Jurkat, Clone E6-1 (cell line): ENCODE data around the gene XIAP.
"Not testable (repeated sequence)": the region's sequence is repeated elsewhere in the genome, so short reads cannot be mapped to it uniquely, and the experiment has no call there.

Experiments
- DNase-seq: peaks from one replicate; pipeline ENCODE4 v3.0.0-alpha.2; 2011; ENCODE audit warnings: low read depth, low spot score
- H3K4me3 ChIP-seq: 2 replicates; pipeline ENCODE4 v1.5.1; 2011; ENCODE audit warnings: mild to moderate bottlenecking, low read length, control low read depth, moderate library complexity

The XIAP gene

DNA sequence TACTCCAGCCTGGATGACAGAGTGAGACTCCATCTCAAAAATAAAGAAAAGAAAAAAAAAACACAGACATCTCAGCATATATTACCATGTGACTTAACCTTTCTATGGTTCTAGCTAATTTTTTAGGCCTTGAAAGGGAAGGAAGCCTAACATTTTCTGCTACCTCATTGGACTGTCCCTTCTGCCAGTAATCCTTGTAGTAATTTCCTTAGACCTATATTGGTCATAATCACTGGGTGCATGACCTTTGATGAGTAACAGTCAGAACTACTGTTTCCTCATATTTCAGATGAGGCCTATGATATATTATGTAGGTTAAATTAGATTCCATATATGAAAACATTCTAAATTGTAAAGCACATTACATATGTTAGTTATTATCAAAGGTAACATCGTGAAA lies 9.6 kb downstream of the XIAP start:
- H3K4me3 ChIP-seq = no peak overlapping the region
- no peak for DNase-seq

DNA sequence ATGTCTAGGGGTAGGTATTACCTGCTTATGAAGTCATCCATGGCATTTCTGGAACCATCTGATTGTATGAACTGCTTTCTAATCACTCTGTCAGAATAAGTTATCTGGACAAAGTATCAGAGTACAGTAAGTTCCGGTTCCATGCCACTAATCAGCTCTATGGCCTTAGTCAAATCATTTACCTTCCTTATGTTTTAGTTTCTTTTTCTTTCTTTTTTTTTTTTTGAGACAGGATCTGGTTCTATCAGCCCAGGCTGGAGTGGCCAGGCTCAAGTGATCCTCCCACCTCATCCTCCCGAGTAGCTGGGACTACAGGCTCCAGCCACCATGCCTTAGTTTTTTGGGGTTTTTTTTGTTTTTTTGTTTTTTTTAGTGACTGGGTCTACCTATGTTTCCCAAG lies 11.5 kb downstream of the XIAP start:
- H3K4me3 ChIP-seq = no peak overlapping the region
- DNase-seq = no peak

DNA sequence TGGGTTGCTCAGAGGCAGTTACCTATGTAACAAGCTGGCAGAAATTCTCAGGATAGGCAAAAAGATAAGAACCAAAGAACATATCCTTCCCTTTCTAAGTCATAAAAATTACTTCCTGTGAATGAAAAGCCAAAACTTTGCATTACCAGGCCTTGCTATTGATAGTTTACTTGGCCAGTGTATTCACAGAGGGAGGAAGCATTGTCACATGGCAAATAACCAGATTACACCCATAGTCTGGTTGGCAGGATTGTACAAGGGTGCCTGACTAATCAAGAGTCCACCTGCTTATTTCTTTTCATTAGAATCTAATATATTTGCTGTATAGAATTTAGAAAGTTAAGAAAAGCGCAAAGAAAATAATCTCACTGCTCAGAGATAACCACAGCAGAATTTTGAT lies 14.1 kb downstream of the XIAP start:
- DNase-seq = no peak
- no peak overlapping the region for H3K4me3 ChIP-seq

DNA sequence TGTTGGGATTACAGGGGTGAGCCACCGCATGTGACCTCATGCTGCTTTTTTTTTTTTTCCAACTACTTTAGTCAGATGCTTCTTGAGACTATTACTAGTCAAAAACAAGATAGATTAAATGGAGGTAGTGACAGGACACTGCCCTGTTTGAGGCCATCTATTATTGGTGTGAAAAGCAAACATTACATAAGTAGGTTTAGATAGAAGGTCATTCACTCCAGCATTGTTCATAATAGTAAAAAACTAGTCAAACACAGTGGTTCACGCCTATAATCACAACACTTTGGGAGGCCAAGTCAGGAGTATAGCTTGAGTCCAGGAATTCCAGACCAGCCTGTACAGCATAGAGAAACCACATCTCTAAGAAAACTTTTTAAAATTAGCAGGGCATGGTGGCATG lies 16.3 kb downstream of the XIAP start:
- no peak overlapping the region for H3K4me3 ChIP-seq
- DNase-seq = no peak

DNA sequence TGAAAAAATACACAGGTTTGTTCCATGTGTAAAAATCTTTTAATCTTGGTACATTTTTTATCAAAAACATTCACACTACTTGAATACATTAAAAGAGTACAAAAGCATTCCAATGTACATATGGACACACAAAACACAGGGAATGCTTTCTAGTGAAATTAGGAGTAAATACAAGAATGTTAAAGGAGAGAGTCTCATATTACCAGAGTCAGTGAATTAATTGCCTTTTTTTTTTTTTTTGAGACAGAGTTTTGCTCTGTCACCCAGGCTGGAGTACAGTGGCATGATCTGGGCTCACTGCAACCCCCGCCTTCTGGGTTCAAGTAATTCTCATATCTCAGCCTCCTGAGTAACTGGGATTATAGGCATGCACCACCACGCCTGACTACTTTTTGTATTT lies 17.0 kb downstream of the XIAP start:
- no peak for DNase-seq
- no peak overlapping the region for H3K4me3 ChIP-seq

DNA sequence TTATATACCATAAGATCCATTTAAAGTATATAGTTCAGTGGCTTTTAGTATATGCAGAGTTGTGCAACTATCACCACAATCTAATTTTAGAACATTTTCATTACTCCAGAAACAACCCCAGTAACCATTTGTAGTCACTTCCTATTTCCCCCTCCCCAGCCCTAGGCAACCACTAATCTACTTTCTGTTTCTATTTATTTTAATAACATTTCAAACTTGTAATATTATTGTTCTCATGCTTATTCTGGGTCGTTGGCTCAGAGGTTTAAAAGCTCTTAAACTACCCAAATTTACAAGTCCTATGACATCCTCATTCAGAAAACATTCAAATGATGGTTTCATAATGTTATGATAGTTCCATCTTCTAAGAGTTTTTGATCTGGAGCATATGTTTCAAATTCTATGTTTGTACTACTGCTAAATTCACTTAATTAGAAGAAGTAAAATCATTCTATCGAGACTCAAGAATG lies 18.4 kb downstream of the XIAP start:
- no peak for DNase-seq
- peak overlapping the region; percentile 13 for H3K4me3 ChIP-seq

DNA sequence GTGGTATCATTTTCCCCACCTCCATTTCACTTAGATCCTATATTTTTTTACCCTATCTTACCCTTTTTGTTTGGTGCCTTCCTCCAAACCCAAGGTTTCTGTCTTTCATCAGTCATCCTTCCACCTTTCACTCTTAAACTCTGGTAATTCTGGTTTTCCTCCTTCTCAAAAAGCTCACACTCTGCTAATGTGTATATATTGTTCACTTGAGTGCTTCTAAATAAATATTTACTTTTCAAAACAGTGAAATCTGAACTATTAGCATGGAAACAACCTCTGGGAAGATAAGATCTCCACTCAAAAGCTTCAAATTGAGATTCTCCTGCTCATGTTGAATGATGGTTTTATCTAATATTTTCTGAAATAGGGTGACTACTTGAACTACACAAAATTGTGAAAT lies 21.5 kb downstream of the XIAP start:
- DNase-seq = no peak
- H3K4me3 ChIP-seq = no peak overlapping the region

DNA sequence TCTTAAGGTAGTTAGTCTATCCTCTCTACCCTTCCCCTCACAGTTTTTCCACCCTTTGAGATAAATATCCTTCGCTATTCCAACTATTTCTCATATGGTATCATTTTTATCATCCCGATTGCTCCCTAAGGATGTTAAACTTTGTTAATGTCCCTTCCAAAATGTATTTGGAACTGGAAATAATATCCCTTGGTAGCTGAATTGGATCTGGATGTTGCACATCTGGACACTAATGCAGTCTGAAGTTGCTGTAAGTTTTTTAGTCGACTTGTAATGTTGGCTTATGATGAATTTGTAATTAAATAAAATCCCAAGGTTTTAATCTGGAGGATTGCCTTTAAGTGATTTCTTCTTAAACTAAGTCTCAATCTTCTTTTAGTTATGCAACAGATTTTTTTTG lies 22.5 kb downstream of the XIAP start:
- DNase-seq = no peak
- H3K4me3 ChIP-seq = no peak overlapping the region

DNA sequence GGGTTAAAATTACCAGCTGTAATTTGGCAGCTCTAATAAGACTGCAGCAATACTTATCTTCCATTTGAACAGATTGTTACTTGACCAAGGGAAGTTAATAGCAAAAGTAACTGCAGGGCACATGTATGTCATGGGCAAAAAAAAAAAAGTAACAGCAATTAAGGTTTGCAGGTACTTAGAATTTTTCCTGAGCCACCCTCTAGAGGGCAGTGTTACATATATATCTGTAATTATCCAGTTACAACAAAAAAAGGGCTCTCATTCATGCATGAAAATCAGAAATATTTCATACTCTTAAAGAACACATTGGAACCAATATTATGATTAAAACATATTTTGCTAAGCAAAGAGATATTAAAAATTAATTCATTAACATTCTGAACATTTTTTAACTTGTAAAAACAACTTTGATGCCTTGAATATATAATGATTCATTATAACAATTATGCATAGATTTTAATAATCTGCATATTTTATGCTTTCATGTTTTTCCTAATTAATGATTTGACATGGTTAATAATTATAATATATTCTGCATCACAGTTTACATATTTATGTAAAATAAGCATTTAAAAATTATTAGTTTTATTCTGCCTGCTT lies 25.1 kb downstream of the XIAP start:
- DNase-seq = peak; percentile 61
- H3K4me3 ChIP-seq = no peak overlapping the region

DNA sequence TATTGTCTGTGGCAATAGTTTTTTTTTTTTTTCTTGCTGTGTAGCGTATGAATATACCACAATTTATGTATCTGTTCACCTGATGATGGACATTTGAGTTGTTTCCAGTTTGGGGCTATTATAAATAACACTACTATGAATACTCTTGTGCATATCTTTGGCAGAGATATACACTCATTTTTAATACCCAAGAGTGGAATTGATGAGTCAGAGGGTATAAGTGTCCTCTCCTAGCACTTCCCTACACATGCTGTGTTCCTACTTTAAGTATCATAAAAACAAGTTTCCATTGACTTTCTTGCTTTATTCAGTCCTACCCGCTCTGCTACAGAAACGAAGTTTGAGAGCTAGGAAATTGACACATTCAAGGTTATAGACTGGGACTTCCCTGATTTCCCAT lies 39.8 kb downstream of the XIAP start:
- no peak overlapping the region for H3K4me3 ChIP-seq
- DNase-seq = no peak

DNA sequence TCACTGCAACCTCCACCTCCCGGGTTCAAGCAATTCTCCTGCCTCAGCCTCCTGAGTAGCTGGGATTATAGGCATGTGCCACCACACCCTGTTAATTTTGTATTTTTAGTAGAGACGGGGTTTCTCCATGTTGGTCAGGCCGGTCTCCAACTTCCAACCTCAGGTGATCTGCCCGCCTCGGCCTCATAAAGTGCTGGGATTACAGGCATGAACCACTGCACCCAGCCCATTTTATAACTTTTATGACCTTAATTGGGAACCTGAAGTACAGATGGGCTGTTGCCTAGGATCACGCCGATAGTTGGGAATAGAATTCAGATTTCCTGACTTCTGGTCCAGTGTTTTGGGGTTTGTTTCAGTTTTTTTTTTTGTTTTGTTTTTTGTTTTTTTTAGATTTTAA lies 43.4 kb downstream of the XIAP start:
- not testable (repeated sequence) for H3K4me3 ChIP-seq, DNase-seq

DNA sequence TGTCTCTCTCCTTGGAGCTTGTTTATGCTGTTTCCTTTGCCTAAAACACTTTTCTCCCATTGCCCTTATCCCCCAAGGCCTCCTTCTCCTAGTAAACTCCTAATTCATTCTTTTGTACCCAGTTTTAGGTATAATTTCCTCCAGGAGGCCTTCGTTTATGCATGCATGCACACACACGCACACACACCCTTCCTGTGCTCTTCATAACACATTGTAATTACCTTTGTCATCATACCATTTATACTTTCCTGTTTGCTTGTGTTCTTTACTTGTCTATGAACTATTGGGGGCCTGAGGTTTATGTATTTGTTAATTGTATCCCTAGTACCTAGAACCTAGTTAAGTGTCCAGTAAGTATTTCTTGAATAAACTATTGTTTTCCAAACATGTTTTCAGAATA lies 45.5 kb downstream of the XIAP start:
- no peak for DNase-seq
- H3K4me3 ChIP-seq = no peak overlapping the region

DNA sequence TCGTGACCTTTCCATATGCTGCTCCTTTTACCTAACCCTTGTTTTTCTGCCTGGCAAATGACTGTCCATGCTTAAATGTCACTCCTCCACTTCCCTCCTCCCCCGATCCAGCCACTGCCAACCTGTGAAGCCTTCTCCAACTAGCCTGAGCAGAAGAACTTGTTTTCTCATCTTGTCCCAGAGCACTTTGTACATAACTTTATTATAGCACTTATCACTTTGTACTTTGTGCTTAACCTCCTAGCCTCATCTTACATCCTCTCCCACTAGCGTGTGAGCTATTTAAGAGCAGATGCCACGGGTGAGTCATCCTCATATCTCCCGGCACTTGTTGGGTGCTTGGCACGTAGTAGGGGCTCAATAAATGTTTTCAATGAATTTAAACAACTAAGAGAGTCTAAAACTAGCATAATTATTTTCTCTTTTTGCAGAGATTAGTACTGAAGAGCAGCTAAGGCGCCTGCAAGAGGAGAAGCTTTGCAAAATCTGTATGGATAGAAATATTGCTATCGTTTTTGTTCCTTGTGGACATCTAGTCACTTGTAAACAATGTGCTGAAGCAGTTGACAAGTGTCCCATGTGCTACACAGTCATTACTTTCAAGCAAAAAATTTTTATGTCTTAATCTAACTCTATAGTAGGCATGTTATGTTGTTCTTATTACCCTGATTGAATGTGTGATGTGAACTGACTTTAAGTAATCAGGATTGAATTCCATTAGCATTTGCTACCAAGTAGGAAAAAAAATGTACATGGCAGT lies 46.9 kb downstream of the XIAP start:
- no peak for DNase-seq
- H3K4me3 ChIP-seq = no peak overlapping the region

DNA sequence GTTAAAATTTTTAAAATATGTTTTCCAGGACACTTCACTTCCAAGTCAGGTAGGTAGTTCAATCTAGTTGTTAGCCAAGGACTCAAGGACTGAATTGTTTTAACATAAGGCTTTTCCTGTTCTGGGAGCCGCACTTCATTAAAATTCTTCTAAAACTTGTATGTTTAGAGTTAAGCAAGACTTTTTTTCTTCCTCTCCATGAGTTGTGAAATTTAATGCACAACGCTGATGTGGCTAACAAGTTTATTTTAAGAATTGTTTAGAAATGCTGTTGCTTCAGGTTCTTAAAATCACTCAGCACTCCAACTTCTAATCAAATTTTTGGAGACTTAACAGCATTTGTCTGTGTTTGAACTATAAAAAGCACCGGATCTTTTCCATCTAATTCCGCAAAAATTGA lies 49.7 kb downstream of the XIAP start:
- no peak overlapping the region for H3K4me3 ChIP-seq
- no peak for DNase-seq

DNA sequence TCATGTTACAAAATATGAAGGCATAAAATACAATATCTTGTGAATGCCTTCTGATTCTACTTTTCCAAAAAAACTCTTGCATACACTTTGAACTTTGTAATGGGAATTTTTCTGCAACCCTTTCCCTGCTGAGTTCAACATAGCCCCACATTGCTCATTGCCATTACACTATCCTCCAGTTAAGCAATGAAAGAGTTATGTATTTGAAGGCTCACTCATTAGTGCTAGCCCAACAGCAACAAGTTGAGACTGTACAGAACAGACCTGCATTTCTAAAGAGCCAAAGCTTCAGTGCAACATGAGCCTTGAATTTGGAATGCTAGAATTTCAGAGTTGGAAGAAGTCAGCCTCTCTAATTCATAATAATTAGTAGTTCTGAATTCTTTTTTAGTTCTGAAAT lies 57.2 kb downstream of the XIAP start:
- no peak overlapping the region for H3K4me3 ChIP-seq
- no peak for DNase-seq

DNA sequence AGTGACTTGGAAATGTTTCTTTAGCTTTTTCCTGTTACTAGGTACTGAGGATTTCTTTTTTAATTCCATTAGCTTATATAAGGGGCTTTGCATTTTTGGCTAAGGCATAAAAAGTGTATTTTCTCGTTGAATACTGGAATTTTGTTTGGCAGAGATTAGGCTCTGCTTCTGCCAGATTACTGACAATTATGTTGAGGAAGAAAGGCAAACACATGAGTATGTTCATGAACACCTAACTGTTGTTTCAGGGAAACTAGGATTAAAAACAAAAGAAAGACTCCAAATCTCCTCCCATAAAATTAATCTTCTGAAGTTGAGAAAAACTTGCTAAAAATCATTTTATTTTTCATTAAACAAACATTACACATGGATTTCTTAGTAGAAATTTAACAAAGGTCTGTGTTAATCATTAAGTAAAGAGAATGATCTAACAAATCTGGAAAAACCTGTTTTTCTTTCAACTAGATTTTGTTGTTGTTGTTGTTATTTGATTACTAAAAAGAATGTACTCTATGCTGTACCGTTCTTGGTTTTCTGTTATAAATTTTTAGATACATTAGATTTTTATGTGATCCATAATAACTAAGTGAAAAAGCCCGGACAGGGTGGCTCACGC lies 58.4 kb downstream of the XIAP start:
- no peak overlapping the region for H3K4me3 ChIP-seq
- no peak for DNase-seq

DNA sequence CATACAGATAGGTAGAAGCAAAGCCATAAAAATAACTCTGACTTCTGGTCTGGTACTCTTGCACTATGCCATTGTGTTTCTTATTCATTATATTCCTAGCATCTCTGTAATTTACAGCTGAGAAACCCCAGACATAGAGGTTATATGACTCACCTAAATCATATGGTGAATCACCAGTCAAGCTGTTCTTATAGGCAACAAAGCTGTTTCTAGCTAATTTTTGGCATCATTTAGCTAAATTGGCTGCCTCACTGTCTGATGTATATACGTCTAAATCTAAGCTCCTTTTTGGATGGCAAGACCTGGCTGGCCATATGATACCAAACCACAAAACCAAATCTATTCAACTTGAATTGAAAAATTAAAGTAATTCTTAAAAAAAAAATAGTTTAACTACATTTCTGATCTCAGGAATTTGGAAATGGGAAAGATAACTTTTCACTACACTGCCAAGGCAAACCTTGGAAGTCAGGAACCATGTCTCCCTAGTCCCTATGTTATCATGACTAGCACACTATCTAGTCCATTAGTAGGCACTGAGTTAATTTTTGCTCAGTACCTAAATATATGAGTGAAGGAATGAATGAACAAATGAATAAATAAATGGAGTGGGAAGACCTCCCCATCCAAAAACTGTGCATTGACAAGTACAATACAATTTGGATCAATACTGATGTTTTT lies 60.4 kb downstream of the XIAP start:
- DNase-seq = no peak
- H3K4me3 ChIP-seq = no peak overlapping the region

DNA sequence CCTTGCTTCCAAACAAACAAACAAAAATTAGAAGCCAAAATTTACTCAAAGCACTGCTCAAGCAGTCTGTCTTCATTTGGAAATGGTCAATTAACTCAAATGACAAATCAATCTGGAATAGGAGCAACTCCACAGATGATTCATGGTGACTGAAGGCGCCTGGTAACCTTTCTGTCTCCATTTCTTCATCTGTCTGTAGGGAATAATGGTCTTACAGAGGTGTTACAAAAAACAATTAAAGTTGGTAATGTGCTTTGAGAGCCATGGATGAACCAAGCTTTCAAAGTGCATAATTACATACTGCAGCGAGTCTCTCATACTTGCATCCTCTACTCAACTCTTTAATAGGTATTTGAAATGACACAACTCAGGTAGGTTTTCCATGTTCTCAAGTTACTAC lies 63.4 kb downstream of the XIAP start:
- H3K4me3 ChIP-seq = no peak overlapping the region
- no peak for DNase-seq

DNA sequence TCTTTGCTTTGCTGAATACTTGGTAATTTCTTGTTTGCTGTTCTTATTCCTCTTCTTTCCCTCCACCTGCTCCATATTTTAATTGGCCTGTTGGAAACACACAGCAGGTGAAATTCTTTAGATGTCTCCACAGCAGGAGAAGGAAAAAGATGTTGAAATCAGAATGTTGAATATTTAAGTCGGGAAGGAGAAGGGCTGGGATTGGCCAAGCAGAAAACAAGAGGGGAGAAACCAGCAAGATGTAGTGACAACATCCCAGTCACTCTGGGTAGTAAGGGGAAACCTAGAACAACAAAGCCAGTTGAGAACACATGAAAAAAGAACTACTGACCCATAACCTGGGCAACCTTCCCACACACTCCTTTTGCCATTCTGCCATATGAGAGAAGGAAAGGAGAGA lies 64.3 kb downstream of the XIAP start:
- H3K4me3 ChIP-seq = no peak overlapping the region
- no peak for DNase-seq

DNA sequence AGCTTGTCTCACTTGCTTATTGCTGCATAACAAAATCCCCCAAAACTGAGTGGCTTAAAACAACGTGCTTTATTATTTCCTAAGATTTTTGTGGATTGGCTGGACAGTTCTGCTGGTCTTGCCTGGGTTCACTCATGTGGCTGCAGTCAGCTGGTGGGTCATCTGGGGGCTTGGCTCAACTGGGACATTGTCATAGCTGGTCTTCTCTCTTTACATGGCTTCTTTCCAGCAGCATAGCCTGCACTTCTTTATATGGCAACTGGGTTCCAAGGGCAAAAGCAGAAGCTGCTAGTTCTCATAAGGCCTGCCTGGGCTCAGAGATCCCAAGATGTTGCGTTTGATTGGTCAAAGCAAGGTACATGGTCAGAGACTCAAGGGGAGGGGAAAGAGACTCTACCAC lies 68.0 kb downstream of the XIAP start:
- no peak overlapping the region for H3K4me3 ChIP-seq
- DNase-seq = no peak
